ENCODE measurements around the gene PIGQ. TPM values are rescaled to one million over a fixed set of nuclear protein-coding genes. Genes with fewer than 3 reads are reported as not detected.
A peak's percentile ranks its signal among the peaks of the same experiment; 100 is the strongest.

The PIGQ gene
- total and polyA plus RNA-seq, 2 of the 13 experiments (the other 11 are each of a cell fraction or from before 2014, with no cell fraction given): 7.7 to 19.7 TPM

DNA sequence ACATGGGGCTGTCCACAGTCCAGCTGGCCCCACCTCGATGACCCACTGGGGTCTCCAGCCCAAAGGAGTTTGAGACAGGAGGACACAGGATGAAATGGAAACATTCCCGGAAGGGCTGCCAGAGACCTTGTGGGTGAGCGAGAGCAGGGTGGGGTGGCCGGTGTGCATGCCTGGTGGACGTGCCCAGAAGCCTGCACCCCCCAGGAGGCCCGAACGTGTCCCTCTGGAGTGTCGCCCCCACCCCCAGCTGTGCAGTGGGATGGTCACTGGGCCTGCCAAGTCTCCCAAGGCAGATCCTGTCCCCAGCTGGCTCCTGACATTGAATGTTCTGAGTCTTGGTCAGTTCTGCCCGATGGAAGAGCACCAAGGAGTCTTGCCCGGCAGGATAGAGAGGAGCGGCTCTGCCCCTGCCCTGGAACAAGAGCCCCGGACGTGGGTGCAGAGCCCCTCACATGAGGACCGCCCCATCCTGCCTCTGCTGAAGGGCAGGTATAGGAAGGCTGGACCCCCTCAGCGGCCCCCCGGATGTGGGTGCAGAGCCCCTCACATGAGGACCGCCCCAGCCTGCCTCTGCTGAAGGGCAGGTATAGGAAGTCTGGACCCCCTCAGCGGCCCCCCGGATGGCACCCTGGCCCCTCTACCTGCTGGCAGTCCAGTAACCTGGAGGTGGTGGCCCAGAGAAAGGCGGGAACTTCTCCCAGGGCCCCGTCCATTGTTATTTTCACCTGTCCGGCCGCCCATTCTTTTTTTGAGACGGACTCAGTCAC is 45.3 kb upstream of the PIGQ start:
- peaks cover 3% of the 10 kb centered on the region; the same call in 1 of the 2 replicates for H4K20me1 ChIP-seq (ENCODE audit: insufficient read depth, low read length)
- intact Hi-C loops (cut with micrococcal nuclease; ENCODE audit: unreplicated experiment) (no loop called here), in situ Hi-C loops (cut with HindIII; ENCODE audit: extremely low pct_ligation_motif_present, low pct_unique_long_range_greater_than_20kb) (no loop called here)
- WGBS (ENCODE audit: low lambda C conversion rate): 88% methylated on average over 8 of the region's 24 CpGs
- H3K9ac ChIP-seq (ENCODE audit: insufficient read depth, low read depth, low read length): no peak overlapping the region
- no peak overlapping the region for H3K4me2 ChIP-seq (ENCODE audit: low read depth, low read length)
- H3K27me3 ChIP-seq (ENCODE audit: control insufficient read depth in 1 of 2, insufficient read depth in 2 of 2, low read length in 2 of 2): no peaks in the 10 kb centered on the region; a peak in 1 of 5 replicates
- H3K4me3 ChIP-seq (replicated peaks in 1 of 3; ENCODE audit: insufficient read depth in 1 of 3, low read depth in 2 of 3, low read length in 3 of 3): no peak overlapping the region
- no peak overlapping the region for H2AFZ ChIP-seq (ENCODE audit: low read length)
- DNase-seq (ENCODE audit: low spot score) (no peak), ATAC-seq (no peak), FAIRE-seq (no peak)
- H3K9me3 ChIP-seq (ENCODE audit: low read length): no peaks in the 10 kb centered on the region
- peaks cover 11 to 23% of the 10 kb centered on the region in 2 experiments; a peak in 4 of 5 replicates for H3K36me3 ChIP-seq (replicated peaks in 1 of 2; ENCODE audit: control insufficient read depth in 1 of 2, insufficient read depth in 2 of 2, low read length in 2 of 2)
- no peak overlapping the region for H3K27ac ChIP-seq (ENCODE audit: extremely low read length, insufficient read depth, low read length)
- no TSS peak for BruUV-seq (replicated peaks)
- ChIA-PET CTCF (ENCODE audit: low intra/inter-chr PET ratio, low total read pairs) (no interaction called here), POLR2A (interaction anchor here (2.2 to 2.7 kb wide), 2 partner anchors 10 to 15 kb away, joined by 7 to 12 read pairs; no protein-coding TSS in a partner anchor)
- peaks cover 37% of the 10 kb centered on the region for H3K4me1 ChIP-seq (ENCODE audit: insufficient read depth, low read length)
- H3K79me2 ChIP-seq (ENCODE audit: insufficient read depth, low read length): peaks cover 31% of the 10 kb centered on the region
- TF ChIP-seq SP4 (CRISPR knock-in tag; IDR thresholded peaks at IDR 0.05) (no peak), ZNF574 (CRISPR knock-in tag; IDR thresholded peaks at IDR 0.05) (0 out of 2 replicates have a peak, but pooled peaks have one; percentile 29), RBM22 (optimal IDR thresholded peaks at IDR 0.05; ENCODE audit: low read length) (peak; percentile 84), PATZ1 (CRISPR knock-in tag; IDR thresholded peaks at IDR 0.05) (0 out of 2 replicates have a peak, but pooled peaks have one; percentile 8), AGO2 (optimal IDR thresholded peaks at IDR 0.05; ENCODE audit: low read depth, low read length) (peak; percentile 97), ZNF773 (CRISPR knock-in tag; IDR thresholded peaks at IDR 0.05; ENCODE audit: borderline replicate concordance) (no peak), ZNF790 (CRISPR knock-in tag; IDR thresholded peaks at IDR 0.05; ENCODE audit: borderline replicate concordance) (no peak), ZFP36L1 (CRISPR knock-in tag; IDR thresholded peaks at IDR 0.05) (no peak), ZNF326 (CRISPR knock-in tag; IDR thresholded peaks at IDR 0.05; ENCODE audit: borderline replicate concordance) (peak; percentile 90), AKAP8 (CRISPR knock-in tag; IDR thresholded peaks at IDR 0.05) (peak; percentile 97), ZMYM2 (CRISPR knock-in tag; IDR thresholded peaks at IDR 0.05) (no peak), ZNF605 (CRISPR knock-in tag; IDR thresholded peaks at IDR 0.05) (no peak), POLR2A (IDR thresholded peaks at IDR 0.05; ENCODE audit: insufficient read depth in 1 of 2, low read depth in 2 of 2, low read length in 2 of 2) (peak; percentile 40 to 60; a peak in 3 of 4 replicates), ZNF383 (CRISPR knock-in tag; IDR thresholded peaks at IDR 0.05; ENCODE audit: borderline replicate concordance) (no peak), KDM2A (CRISPR knock-in tag; IDR thresholded peaks at IDR 0.05; ENCODE audit: borderline replicate concordance, low read depth) (peak; percentile 24; the same call in 1 of the 2 replicates), ZNF572 (CRISPR knock-in tag; IDR thresholded peaks at IDR 0.05) (no peak), HOXA5 (CRISPR knock-in tag; IDR thresholded peaks at IDR 0.05) (no peak), ZFP90 (CRISPR knock-in tag; IDR thresholded peaks at IDR 0.05; ENCODE audit: borderline replicate concordance) (no peak)

Data from HepG2 (cell line).